Activated CD8-positive, alpha-beta T cell treated with anti-CD3 and anti-CD28 coated beads for 36 hours (primary cell): ENCODE data around the gene KCNK7. TPM values are rescaled to one million over a fixed set of nuclear protein-coding genes. Genes with fewer than 3 reads are reported as not detected.
A peak's percentile ranks its signal among the peaks of the same experiment; 100 is the strongest.

Experiments used
- ATAC-seq: fragments of 200-7000 bp; cut with Tn5 transposase; one replicate; pipeline ENCODE4 v1.10.0; 2021; ENCODE audit warnings: mild to moderate bottlenecking, moderate library complexity
- CTCF ChIA-PET: fragments of 350-600 bp; sonication (Branson Sonifier 250); formaldehyde crosslinking; loops from one replicate; lab custom pipeline; 2021; ENCODE audit warnings: antibody characterized with exemption; lab: Charles Lee
- POLR2A ChIA-PET: fragments of 350-600 bp; sonication (Branson Sonifier 250); formaldehyde crosslinking; loops from one replicate; lab custom pipeline; 2021; ENCODE audit warnings: antibody characterized with exemption; lab: Charles Lee
- DNase-seq: peaks from one replicate; pipeline ENCODE4 v3.0.0-alpha.2; 2020
- H3K27ac Mint-ChIP-seq: one replicate; pipeline ENCODE4 v1.8.0; 2021; ENCODE audit warnings: mild to moderate bottlenecking, mixed read lengths
- H3K27me3 Mint-ChIP-seq: one replicate; pipeline ENCODE4 v1.8.0; 2021; ENCODE audit warnings: mixed read lengths
- H3K36me3 Mint-ChIP-seq: one replicate; pipeline ENCODE4 v1.8.0; 2021; ENCODE audit warnings: low read depth, mixed read lengths
- H3K4me1 Mint-ChIP-seq: one replicate; pipeline ENCODE4 v1.8.0; 2021; ENCODE audit warnings: low read depth, mixed read lengths
- H3K4me3 Mint-ChIP-seq: one replicate; pipeline ENCODE4 v1.8.0; 2021; ENCODE audit warnings: mild to moderate bottlenecking, moderate library complexity, mixed read lengths
- H3K9me3 Mint-ChIP-seq: one replicate; pipeline ENCODE4 v1.8.0; 2021; ENCODE audit warnings: mixed read lengths
- intact Hi-C: fragments of 100-400 bp; cut with micrococcal nuclease; formaldehyde crosslinking; loops from one replicate; pipeline ENCODE4 v1.10.0; 2022
- total RNA-seq, 2 experiments: library from RNA; stranded (reverse); gene quantifications; one replicate each; pipeline ENCODE4 v1.2.3, GENCODE V29; 2021
- TF ChIP-seq, protein P1 (sequence below): fragments of 200-600 bp; IDR thresholded peaks from one replicate; pipeline ENCODE4 v1.8.0; 2022; ENCODE audit warnings: antibody characterized with exemption, mild to moderate bottlenecking

The KCNK7 gene
- total RNA-seq, 2 experiments from 2014 or later: 0.77 TPM; not detected in 1

DNA sequence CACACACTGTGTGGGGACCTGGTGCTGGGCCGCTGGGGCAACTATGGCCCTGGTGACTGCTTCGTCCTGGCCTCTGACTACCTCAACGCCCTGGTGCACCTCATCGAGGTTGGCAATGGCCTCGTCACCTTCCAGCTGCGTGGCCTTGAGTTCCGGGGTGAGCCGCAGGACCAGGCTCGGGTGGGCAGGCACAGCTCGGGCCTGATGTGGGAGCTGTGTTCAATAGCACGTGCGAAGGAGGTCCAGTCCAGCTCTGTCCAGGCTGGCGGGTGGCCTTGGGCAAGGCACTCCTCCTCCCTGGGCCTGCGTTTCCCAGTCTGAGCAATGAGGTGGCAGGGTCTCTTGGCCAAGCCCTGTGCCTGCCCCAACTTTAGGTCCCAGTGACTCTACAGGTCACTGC is 34.0 kb upstream of the KCNK7 start:
- ChIA-PET POLR2A (interaction anchor here (0.9 to 5.8 kb wide), 2 partner anchors 10 to 20 kb away, joined by 4 to 31 read pairs; partner anchors contain the start of gene SIPA1), CTCF (no interaction called here)
- H3K4me1 Mint-ChIP-seq: peaks cover 8% of the 10 kb centered on the region
- no peak overlapping the region for H3K4me3 Mint-ChIP-seq
- no peak for ATAC-seq
- H3K27ac Mint-ChIP-seq: no peak overlapping the region
- intact Hi-C loops: no loop called here
- H3K9me3 Mint-ChIP-seq: no peaks in the 10 kb centered on the region
- no peak for DNase-seq
- peaks cover 29% of the 10 kb centered on the region for H3K36me3 Mint-ChIP-seq
- H3K27me3 Mint-ChIP-seq: no peaks in the 10 kb centered on the region
- TF ChIP-seq, protein P1, sequence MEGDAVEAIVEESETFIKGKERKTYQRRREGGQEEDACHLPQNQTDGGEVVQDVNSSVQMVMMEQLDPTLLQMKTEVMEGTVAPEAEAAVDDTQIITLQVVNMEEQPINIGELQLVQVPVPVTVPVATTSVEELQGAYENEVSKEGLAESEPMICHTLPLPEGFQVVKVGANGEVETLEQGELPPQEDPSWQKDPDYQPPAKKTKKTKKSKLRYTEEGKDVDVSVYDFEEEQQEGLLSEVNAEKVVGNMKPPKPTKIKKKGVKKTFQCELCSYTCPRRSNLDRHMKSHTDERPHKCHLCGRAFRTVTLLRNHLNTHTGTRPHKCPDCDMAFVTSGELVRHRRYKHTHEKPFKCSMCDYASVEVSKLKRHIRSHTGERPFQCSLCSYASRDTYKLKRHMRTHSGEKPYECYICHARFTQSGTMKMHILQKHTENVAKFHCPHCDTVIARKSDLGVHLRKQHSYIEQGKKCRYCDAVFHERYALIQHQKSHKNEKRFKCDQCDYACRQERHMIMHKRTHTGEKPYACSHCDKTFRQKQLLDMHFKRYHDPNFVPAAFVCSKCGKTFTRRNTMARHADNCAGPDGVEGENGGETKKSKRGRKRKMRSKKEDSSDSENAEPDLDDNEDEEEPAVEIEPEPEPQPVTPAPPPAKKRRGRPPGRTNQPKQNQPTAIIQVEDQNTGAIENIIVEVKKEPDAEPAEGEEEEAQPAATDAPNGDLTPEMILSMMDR: no peak

DNA sequence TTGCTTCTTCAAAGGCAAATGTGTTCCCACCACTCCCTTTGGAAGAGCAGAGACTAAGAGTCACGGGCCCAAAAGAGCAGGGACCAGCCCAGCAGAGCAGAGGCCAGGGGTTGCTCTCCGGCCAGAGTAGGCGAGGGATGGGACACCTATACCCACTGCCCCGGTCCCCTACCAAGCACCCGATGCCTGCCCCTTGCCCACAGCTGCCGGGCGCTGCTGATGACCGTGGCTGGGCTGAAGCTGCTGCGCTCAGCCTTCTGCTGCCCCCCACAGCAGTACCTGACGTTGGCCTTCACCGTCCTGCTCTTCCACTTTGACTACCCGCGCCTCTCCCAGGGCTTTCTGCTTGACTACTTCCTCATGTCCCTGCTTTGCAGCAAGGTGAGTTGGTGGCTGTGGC is 31.6 kb upstream of the KCNK7 start:
- TF ChIP-seq, protein P1: no peak
- Mint-ChIP-seq H3K36me3 (peaks cover 39% of the 10 kb centered on the region), H3K27ac (no peak overlapping the region), H3K4me1 (peaks cover 3% of the 10 kb centered on the region), H3K4me3 (no peak overlapping the region), H3K27me3 (no peaks in the 10 kb centered on the region), H3K9me3 (no peaks in the 10 kb centered on the region)
- intact Hi-C loops: no loop called here
- DNase-seq: no peak
- CTCF ChIA-PET: interaction anchor here (1.2 to 2.3 kb wide), 7 partner anchors 10 to 258 kb away, joined by 3 to 17 read pairs (median 7); partner anchors contain the start of gene SIPA1
- ATAC-seq: no peak
- POLR2A ChIA-PET: interaction anchor here (1.0 to 5.8 kb wide), 4 partner anchors 10 to 127 kb away, joined by 3 to 31 read pairs (median 4); partner anchors contain the start of gene SIPA1

- Mint-ChIP-seq H3K4me3 (no peak overlapping the region), H3K9me3 (no peaks in the 10 kb centered on the region), H3K36me3 (peaks cover 34% of the 10 kb centered on the region), H3K4me1 (peaks cover 3% of the 10 kb centered on the region), H3K27ac (no peak overlapping the region), H3K27me3 (no peaks in the 10 kb centered on the region)
- ChIA-PET CTCF (interaction anchor here (0.5 to 2.3 kb wide), 17 partner anchors 9 to 259 kb away, joined by 3 to 17 read pairs (median 3); partner anchors contain the start of genes MAP3K11, PCNX3 and SIPA1), POLR2A (interaction anchor here (0.8 to 5.8 kb wide), 6 partner anchors 9 to 126 kb away, joined by 3 to 31 read pairs (median 3); partner anchors contain the start of gene SIPA1)
- DNase-seq: peak; percentile 68
- intact Hi-C loops: no loop called here
- ATAC-seq: peak; percentile 93
- TF ChIP-seq, protein P1: peak; percentile 69
Observed at GRCh38 chr11:65625628-65626342, 30.2 kb upstream of the KCNK7 start.

DNA sequence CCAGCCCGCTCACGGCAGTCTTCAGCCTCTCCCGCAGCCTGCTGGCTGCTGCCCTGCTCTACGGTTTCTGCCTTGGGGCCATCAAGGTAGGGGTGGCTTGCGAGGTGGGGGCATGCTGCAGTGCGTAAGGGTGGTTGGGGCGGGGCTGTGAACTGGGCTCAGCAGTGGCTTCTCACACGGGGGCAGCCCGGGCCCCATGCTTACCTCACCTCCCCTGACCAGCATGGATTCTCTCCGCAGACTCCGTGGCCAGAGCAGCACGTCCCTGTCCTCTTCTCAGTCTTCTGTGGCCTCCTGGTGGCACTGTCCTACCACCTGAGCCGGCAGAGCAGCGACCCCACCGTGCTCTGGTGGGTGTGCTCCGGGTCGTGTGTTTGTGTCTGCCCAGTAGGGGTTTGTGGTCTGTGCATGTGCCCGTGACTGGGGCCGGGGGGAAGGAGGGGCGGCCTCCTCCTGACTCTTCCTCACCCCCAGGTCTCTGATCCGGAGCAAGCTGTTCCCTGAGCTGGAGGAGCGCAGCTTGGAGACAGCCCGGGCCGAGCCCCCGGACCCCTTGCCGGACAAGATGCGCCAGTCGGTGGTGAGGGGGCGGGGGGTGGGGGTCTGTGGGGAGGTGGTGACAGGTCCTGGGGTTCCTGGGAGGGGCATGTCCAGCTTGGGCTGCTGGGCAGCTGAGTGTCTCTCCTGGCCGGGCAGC is 29.5 kb upstream of the KCNK7 start:
- DNase-seq (no peak), ATAC-seq (no peak)
- POLR2A ChIA-PET: interaction anchor here (0.8 to 5.8 kb wide), 4 partner anchors 8 to 51 kb away, joined by 3 to 31 read pairs (median 3); partner anchors contain the start of gene SIPA1
- intact Hi-C loops: no loop called here
- Mint-ChIP-seq H3K4me1 (peaks cover 3% of the 10 kb centered on the region), H3K27ac (no peak overlapping the region), H3K36me3 (peaks cover 34% of the 10 kb centered on the region), H3K27me3 (no peaks in the 10 kb centered on the region), H3K4me3 (no peak overlapping the region), H3K9me3 (no peaks in the 10 kb centered on the region)
- TF ChIP-seq, protein P1: no peak
- CTCF ChIA-PET: interaction anchor here (0.5 to 2.3 kb wide), 15 partner anchors 8 to 260 kb away, joined by 3 to 17 read pairs (median 4); partner anchors contain the start of genes MAP3K11, PCNX3 and SIPA1
